Measurements from ENCODE around the gene SLX4.

The SLX4 gene

GRCh38 chr16:3581392-3581791 lies 30.0 kb downstream of the SLX4 start:
- no peak overlapping the region for H3K27ac ChIP-seq (ENCODE audit: low read length)
- no peaks in the 10 kb centered on the region for H3K36me3 ChIP-seq (replicated peaks; ENCODE audit: insufficient read depth, low read length)
- no peak overlapping the region for H3K9ac ChIP-seq (ENCODE audit: low read length)

DNA sequence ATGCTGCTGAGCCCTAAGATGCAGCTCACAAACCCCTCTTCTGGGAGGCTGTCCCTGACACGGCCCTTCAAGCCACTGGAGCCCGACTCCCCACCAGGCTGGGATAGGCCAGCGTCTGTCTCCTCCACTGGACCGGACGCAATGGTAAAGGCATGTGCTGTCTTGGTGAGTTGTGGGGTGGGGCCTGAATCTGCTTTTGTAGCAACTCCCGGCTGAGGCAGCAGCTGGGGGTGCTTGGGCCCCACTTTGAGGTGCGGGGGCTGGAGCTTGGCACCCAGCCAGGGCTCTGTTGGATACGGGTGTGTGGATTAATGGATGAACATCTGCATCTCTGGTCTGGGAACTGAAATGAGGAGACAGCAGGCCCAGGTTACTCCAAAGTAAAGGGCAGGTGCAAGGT lies 30.7 kb downstream of the SLX4 start:
- Histone ChIP-seq H3K27me3 (replicated peaks; ENCODE audit: insufficient read depth, low read length) (no peaks in the 10 kb centered on the region), H2AFZ (ENCODE audit: low read length) (no peak overlapping the region), H3K9me3 (replicated peaks; ENCODE audit: insufficient read depth, low read length) (no peaks in the 10 kb centered on the region), H4K20me1 (ENCODE audit: insufficient read depth, low read length) (no peaks in the 10 kb centered on the region), H3K4me1 (ENCODE audit: low read length) (peaks cover 21% of the 10 kb centered on the region), H3K9me2 (replicated peaks; ENCODE audit: insufficient read depth, low read length) (no peaks in the 10 kb centered on the region), H3K4me3 (ENCODE audit: low read length) (no peak overlapping the region), H3K36me3 (replicated peaks; ENCODE audit: insufficient read depth, low read length) (no peaks in the 10 kb centered on the region), H3F3A (ENCODE audit: insufficient read depth, low read length) (0 out of 2 replicates have a peak, but pooled peaks cover 3% of the 10 kb centered on the region), H3K9ac (ENCODE audit: low read length) (no peak overlapping the region), H3K79me2 (ENCODE audit: low read length) (no peaks in the 10 kb centered on the region), H3K4me2 (ENCODE audit: low read depth, low read length) (no peak overlapping the region), H3K27ac (ENCODE audit: low read length) (no peak overlapping the region)
- DNase-seq = no peak
- no peak for TF ChIP-seq EZH2 (optimal IDR thresholded peaks at IDR 0.05; ENCODE audit: low read depth, low read length)
- TF ChIP-seq EZH2phosphoT487 (IDR thresholded peaks at IDR 0.05; ENCODE audit: low read length) = no peak
- TF ChIP-seq, protein P1, sequence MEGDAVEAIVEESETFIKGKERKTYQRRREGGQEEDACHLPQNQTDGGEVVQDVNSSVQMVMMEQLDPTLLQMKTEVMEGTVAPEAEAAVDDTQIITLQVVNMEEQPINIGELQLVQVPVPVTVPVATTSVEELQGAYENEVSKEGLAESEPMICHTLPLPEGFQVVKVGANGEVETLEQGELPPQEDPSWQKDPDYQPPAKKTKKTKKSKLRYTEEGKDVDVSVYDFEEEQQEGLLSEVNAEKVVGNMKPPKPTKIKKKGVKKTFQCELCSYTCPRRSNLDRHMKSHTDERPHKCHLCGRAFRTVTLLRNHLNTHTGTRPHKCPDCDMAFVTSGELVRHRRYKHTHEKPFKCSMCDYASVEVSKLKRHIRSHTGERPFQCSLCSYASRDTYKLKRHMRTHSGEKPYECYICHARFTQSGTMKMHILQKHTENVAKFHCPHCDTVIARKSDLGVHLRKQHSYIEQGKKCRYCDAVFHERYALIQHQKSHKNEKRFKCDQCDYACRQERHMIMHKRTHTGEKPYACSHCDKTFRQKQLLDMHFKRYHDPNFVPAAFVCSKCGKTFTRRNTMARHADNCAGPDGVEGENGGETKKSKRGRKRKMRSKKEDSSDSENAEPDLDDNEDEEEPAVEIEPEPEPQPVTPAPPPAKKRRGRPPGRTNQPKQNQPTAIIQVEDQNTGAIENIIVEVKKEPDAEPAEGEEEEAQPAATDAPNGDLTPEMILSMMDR (IDR thresholded peaks at IDR 0.05; ENCODE audit: low read length) = no peak

More at GRCh38 chr16:3581392-3581791, 30.0 kb downstream of the SLX4 start:
- no peaks in the 10 kb centered on the region for H3K27me3 ChIP-seq (replicated peaks; ENCODE audit: insufficient read depth, low read length)
- TF ChIP-seq, protein P1 (IDR thresholded peaks at IDR 0.05; ENCODE audit: low read length) = no peak
- TF ChIP-seq EZH2 (optimal IDR thresholded peaks at IDR 0.05; ENCODE audit: low read depth, low read length) = no peak
- H4K20me1 ChIP-seq (ENCODE audit: insufficient read depth, low read length) = no peaks in the 10 kb centered on the region
- DNase-seq = no peak
- H3K4me1 ChIP-seq (ENCODE audit: low read length) = peaks cover 21% of the 10 kb centered on the region
- no peaks in the 10 kb centered on the region for H3K9me3 ChIP-seq (replicated peaks; ENCODE audit: insufficient read depth, low read length)
- H3K4me2 ChIP-seq (ENCODE audit: low read depth, low read length) = no peak overlapping the region
- no peaks in the 10 kb centered on the region for H3K79me2 ChIP-seq (ENCODE audit: low read length)
- H2AFZ ChIP-seq (ENCODE audit: low read length) = no peak overlapping the region
- H3K4me3 ChIP-seq (ENCODE audit: low read length) = no peak overlapping the region
- no peaks in the 10 kb centered on the region for H3K9me2 ChIP-seq (replicated peaks; ENCODE audit: insufficient read depth, low read length)
- H3F3A ChIP-seq (ENCODE audit: insufficient read depth, low read length) = 0 out of 2 replicates have a peak, but pooled peaks cover 3% of the 10 kb centered on the region

GRCh38 chr16:3580251-3580651 lies 31.2 kb downstream of the SLX4 start:
- no peak overlapping the region for H3K4me3 ChIP-seq (ENCODE audit: low read length)
- no peaks in the 10 kb centered on the region for H4K20me1 ChIP-seq (ENCODE audit: insufficient read depth, low read length)
- no peaks in the 10 kb centered on the region for H3K79me2 ChIP-seq (ENCODE audit: low read length)
- H3K4me1 ChIP-seq (ENCODE audit: low read length) = peaks cover 21% of the 10 kb centered on the region
- no peak overlapping the region for H2AFZ ChIP-seq (ENCODE audit: low read length)
- DNase-seq = no peak
- no peak overlapping the region for H3K27ac ChIP-seq (ENCODE audit: low read length)
- TF ChIP-seq EZH2 (optimal IDR thresholded peaks at IDR 0.05; ENCODE audit: low read depth, low read length) (no peak), EZH2phosphoT487 (IDR thresholded peaks at IDR 0.05; ENCODE audit: low read length) (no peak)
- TF ChIP-seq, protein P1 (IDR thresholded peaks at IDR 0.05; ENCODE audit: low read length) = no peak
- H3K9ac ChIP-seq (ENCODE audit: low read length) = no peak overlapping the region
- no peaks in the 10 kb centered on the region for H3K9me3 ChIP-seq (replicated peaks; ENCODE audit: insufficient read depth, low read length)
- H3K9me2 ChIP-seq (replicated peaks; ENCODE audit: insufficient read depth, low read length) = no peaks in the 10 kb centered on the region
- H3F3A ChIP-seq (ENCODE audit: insufficient read depth, low read length) = 0 out of 2 replicates have a peak, but pooled peaks cover 3% of the 10 kb centered on the region
- no peak overlapping the region for H3K4me2 ChIP-seq (ENCODE audit: low read depth, low read length)
- H3K36me3 ChIP-seq (replicated peaks; ENCODE audit: insufficient read depth, low read length) = no peaks in the 10 kb centered on the region
- H3K27me3 ChIP-seq (replicated peaks; ENCODE audit: insufficient read depth, low read length) = no peaks in the 10 kb centered on the region

Measured in MM.1S (cell line).